SK-N-SH (cell line): ENCODE data around the gene ZMAT2. TPM values are rescaled to one million over a fixed set of nuclear protein-coding genes. Genes with fewer than 3 reads are reported as not detected.
A peak's percentile ranks its signal among the peaks of the same experiment; 100 is the strongest.

Source experiments
- CTCF ChIA-PET: fragments of 300-600, 350-600 bp; formaldehyde crosslinking; extraction: SDS; loops from one replicate; lab custom pipeline; 2021; lab: Yijun Ruan, JAX
- POLR2A ChIA-PET: fragments of 350-600 bp; sonication (Branson Sonifier 250); formaldehyde crosslinking; extraction: SDS; loops from one replicate; lab custom pipeline; 2020; ENCODE audit warnings: antibody characterized with exemption, inconsistent platforms; lab: Yijun Ruan, JAX
- DNase-seq: peaks from one replicate; pipeline ENCODE4 v3.0.0; 2012
- H2AFZ ChIP-seq: fragments of 200-600 bp; sonication (generic); 2 replicates; pipeline ENCODE4 v1.8.1; 2016; ENCODE audit warnings: antibody characterized with exemption, mild to moderate bottlenecking, low read depth
- H3F3A ChIP-seq: fragments of 200-600 bp; sonication (generic); replicated peaks from 2 replicates; pipeline ENCODE3; 2016; ENCODE audit warnings: antibody characterized with exemption, mild to moderate bottlenecking; ENCODE audit not compliant: insufficient read depth
- H3K27ac ChIP-seq, 2 experiments: fragments of 200-500 bp in 1 of 2; fragments of 200-600 bp in 1 of 2; sonication (Bioruptor generic) in 1 of 2; sonication (generic), shearing (Covaris generic) in 1 of 2; 2 replicates each; pipeline versions ENCODE4 v1.5.1 to v1.6.1; 2014 to 2016; ENCODE audit warnings: low read depth in 2 of 2, inconsistent platforms in 1 of 2, low read length in 1 of 2, mild to moderate bottlenecking in 1 of 2, mixed read lengths in 1 of 2
- H3K27me3 ChIP-seq: fragments of 200-600 bp; sonication (generic), shearing (Covaris generic); 2 replicates; pipeline ENCODE4 v1.6.1; 2016; ENCODE audit warnings: mixed run types; ENCODE audit not compliant: insufficient read depth
- H3K36me3 ChIP-seq, 2 experiments: fragments of 200-500 bp in 1 of 2; fragments of 200-600 bp in 1 of 2; sonication (Bioruptor generic) in 1 of 2; sonication (generic) in 1 of 2; replicated peaks in 1 of 2; 2 replicates each; pipeline versions ENCODE3 to v1.5.1; 2014 to 2016; ENCODE audit warnings: low read length in 1 of 2, mild to moderate bottlenecking in 1 of 2; ENCODE audit not compliant: insufficient read depth in 2 of 2, control insufficient read depth in 1 of 2
- H3K4me1 ChIP-seq, 2 experiments: fragments of 200-500 bp in 1 of 2; fragments of 200-600 bp in 1 of 2; sonication (Bioruptor generic) in 1 of 2; sonication (generic), shearing (Covaris generic) in 1 of 2; 2 replicates each; pipeline versions ENCODE4 v1.5.1 to v1.6.1; 2014 to 2016; ENCODE audit warnings: low read depth in 1 of 2, low read length in 1 of 2, mixed run types in 1 of 2; ENCODE audit not compliant: insufficient read depth in 2 of 2, control insufficient read depth in 1 of 2
- H3K4me2 ChIP-seq: fragments of 200-600 bp; sonication (generic), shearing (Covaris generic); 2 replicates; pipeline ENCODE4 v1.6.1; 2017; ENCODE audit warnings: mixed run types
- H3K4me3 ChIP-seq, 2 experiments: fragments of 200-500 bp in 1 of 2; fragments of 200-600 bp in 1 of 2; sonication (Bioruptor generic) in 1 of 2; sonication (generic), shearing (Covaris generic) in 1 of 2; 2 replicates each; pipeline versions ENCODE4 v1.5.1 to v1.8.1; 2014 to 2016; ENCODE audit warnings: low read depth in 2 of 2, inconsistent platforms in 1 of 2, low read length in 1 of 2, mild to moderate bottlenecking in 1 of 2, mixed read lengths in 1 of 2, moderate library complexity in 1 of 2
- H3K79me2 ChIP-seq: fragments of 200-600 bp; sonication (generic); 2 replicates; pipeline ENCODE4 v1.8.1; 2017; ENCODE audit warnings: mild to moderate bottlenecking; ENCODE audit not compliant: insufficient read depth
- H3K9ac ChIP-seq: fragments of 200-600 bp; sonication (generic); 2 replicates; pipeline ENCODE4 v1.6.1; 2017; ENCODE audit warnings: mixed run types
- H3K9me2 ChIP-seq: fragments of 200-600 bp; sonication (generic); 2 replicates; pipeline ENCODE4 v1.6.1; 2017; ENCODE audit warnings: mixed run types
- H3K9me3 ChIP-seq: fragments of 200-600 bp; sonication (generic); 2 replicates; pipeline ENCODE4 v1.6.1; 2017; ENCODE audit warnings: mixed run types, mild to moderate bottlenecking, moderate library complexity
- H4K20me1 ChIP-seq: fragments of 200-600 bp; sonication (generic); 2 replicates; pipeline ENCODE4 v1.6.1; 2017; ENCODE audit warnings: mild to moderate bottlenecking, mixed run types; ENCODE audit not compliant: insufficient read depth
- CHD2 ChIP-seq: fragments of 150-350 bp; IDR thresholded peaks from 2 replicates; pipeline ENCODE4 v1.6.1; 2018; ENCODE audit warnings: low read length; ENCODE audit not compliant: partially characterized antibody
- ELF1 ChIP-seq: IDR thresholded peaks from 2 replicates; pipeline ENCODE4 v1.4.0; 2012
- EP300 ChIP-seq, 2 experiments: IDR thresholded peaks; 2 replicates each; pipeline versions ENCODE4 v1.4.0 to v1.6.1; 2012; ENCODE audit warnings: borderline replicate concordance in 1 of 2, low read depth in 1 of 2, low read length in 1 of 2
- EZH2phosphoT487 ChIP-seq: fragments of 200-600 bp; sonication (generic); IDR thresholded peaks from 2 replicates; pipeline ENCODE4 v1.6.1; 2017; ENCODE audit warnings: low read depth, mixed run types, mild to moderate bottlenecking, antibody characterized with exemption, moderate library complexity, borderline replicate concordance
- FOSL2 ChIP-seq: IDR thresholded peaks from 2 replicates; pipeline ENCODE4 v1.4.0; 2012; ENCODE audit warnings: low read depth, mild to moderate bottlenecking, moderate library complexity, borderline replicate concordance
- FOXJ3 ChIP-seq: sonication (generic); formaldehyde crosslinking; IDR thresholded peaks from 2 replicates; pipeline ENCODE4 v1.5.1; 2020; ENCODE audit warnings: mild to moderate bottlenecking, missing genetic modification reagents
- FOXM1 ChIP-seq: IDR thresholded peaks from 2 replicates; pipeline ENCODE4 v1.4.0; 2012; ENCODE audit warnings: low read depth, mild to moderate bottlenecking
- GABPA ChIP-seq: IDR thresholded peaks from 2 replicates; pipeline ENCODE4 v1.4.0; 2012; ENCODE audit warnings: low read depth, mild to moderate bottlenecking
- GATA2 ChIP-seq: sonication (generic); formaldehyde crosslinking; IDR thresholded peaks from 2 replicates; pipeline ENCODE4 v1.5.0; 2020; ENCODE audit warnings: mild to moderate bottlenecking, missing genetic modification reagents
- JUND ChIP-seq: IDR thresholded peaks from 2 replicates; pipeline ENCODE4 v1.4.0; 2012
- MEF2A ChIP-seq: IDR thresholded peaks from 2 replicates; pipeline ENCODE4 v1.4.0; 2012; ENCODE audit warnings: low read depth, borderline replicate concordance
- MXI1 ChIP-seq: IDR thresholded peaks from 2 replicates; pipeline ENCODE4 v1.6.1; 2012; ENCODE audit warnings: mild to moderate bottlenecking, low read depth, low read length, improper control_type of control experiment
- NFIC ChIP-seq: IDR thresholded peaks from 2 replicates; pipeline ENCODE4 v1.4.0; 2012; ENCODE audit warnings: borderline replicate concordance
- NRF1 ChIP-seq: IDR thresholded peaks from 2 replicates; pipeline ENCODE4 v1.6.1; 2012; ENCODE audit warnings: low read depth, mild to moderate bottlenecking, low read length
- SIN3A ChIP-seq: IDR thresholded peaks from 2 replicates; pipeline ENCODE4 v1.6.1; 2012; ENCODE audit warnings: low read depth, mild to moderate bottlenecking, low read length, moderate library complexity, borderline replicate concordance
- TAF1 ChIP-seq: IDR thresholded peaks from 2 replicates; pipeline ENCODE4 v1.6.1; 2012; ENCODE audit warnings: low read depth, mild to moderate bottlenecking, low read length, moderate library complexity, borderline replicate concordance
- TCF12 ChIP-seq: IDR thresholded peaks from 2 replicates; pipeline ENCODE4 v1.4.0; 2012
- YY1 ChIP-seq: IDR thresholded peaks from 2 replicates; pipeline ENCODE4 v1.4.0; 2012; ENCODE audit warnings: low read depth, mild to moderate bottlenecking
- WGBS: methylation state at CpG from one replicate; pipeline ENCODE4 v1.1.6; 2017; ENCODE audit warnings: low lambda C conversion rate; 5-methylcytosine and 5-hydroxymethylcytosine counted together
- polyA plus RNA-seq, 3 experiments: library from polyadenylated mRNA; depleted of rRNA; stranded (reverse); fragments of >200 nt; gene quantifications; 2 replicates each; pipeline ENCODE4 v1.2.3, GENCODE V29; 2012
- TF ChIP-seq, protein P1 (sequence below): IDR thresholded peaks from 2 replicates; pipeline ENCODE4 v1.4.0; 2012; ENCODE audit warnings: low read depth, borderline replicate concordance
- TF ChIP-seq, protein P2 (sequence below): fragments of 150-350 bp; IDR thresholded peaks from 2 replicates; pipeline ENCODE4 v1.6.1; 2016; ENCODE audit warnings: mild to moderate bottlenecking, low read depth, low read length
- TF ChIP-seq, protein P3 (sequence below): IDR thresholded peaks from 2 replicates; pipeline ENCODE4; 2012
- TF ChIP-seq, protein P4 (sequence below): fragments of 150-350 bp; IDR thresholded peaks from 2 replicates; pipeline ENCODE4 v1.6.1; 2017; ENCODE audit warnings: antibody characterized with exemption, low read length, low read depth, borderline replicate concordance
- TF ChIP-seq, protein P5 (sequence below): IDR thresholded peaks from 2 replicates; pipeline ENCODE4 v1.4.0; 2012; ENCODE audit warnings: low read depth, borderline replicate concordance

Gene ZMAT2
- polyA plus RNA-seq, 1 of the 3 experiments (the other 2 are of a cell fraction) = 30.9 TPM

DNA sequence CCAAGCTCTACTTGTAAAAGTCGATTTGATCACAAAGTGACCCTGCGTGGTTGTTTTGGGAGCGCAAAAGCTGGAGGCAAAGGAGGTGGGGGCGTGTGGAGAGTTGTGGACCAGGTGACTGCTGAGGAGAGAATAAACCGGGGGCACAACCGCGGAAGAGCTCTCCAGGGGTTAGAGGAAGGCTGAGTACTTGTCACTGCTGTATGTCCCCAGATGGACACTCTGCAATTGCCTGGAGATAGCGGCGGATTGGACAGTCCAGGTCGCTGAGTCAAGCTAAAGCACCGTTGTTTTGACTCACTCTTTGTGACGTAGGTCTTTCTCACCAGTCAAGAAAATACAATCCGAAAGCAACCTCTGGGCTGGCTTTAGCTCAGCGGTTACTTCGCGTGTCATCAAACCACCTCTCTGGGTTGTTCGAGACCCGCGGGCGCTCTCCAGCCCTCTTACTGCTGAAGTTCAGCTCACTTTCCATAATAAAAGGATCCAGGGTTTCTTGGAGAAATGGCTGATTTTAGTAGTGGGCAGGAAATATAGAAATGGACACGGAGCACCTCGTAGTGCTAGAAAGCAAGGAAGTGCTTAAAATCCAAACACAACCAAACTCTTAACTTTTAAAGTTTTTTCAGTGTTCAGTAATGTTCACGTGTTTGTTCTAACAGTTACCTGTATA, 25.7 kb downstream of the ZMAT2 start:
- no peaks in the 10 kb centered on the region; a peak in 1 of 4 replicates for H3K4me1 ChIP-seq
- ChIA-PET POLR2A (interaction anchor here (0.6 to 1.3 kb wide), 4 partner anchors 26 to 696 kb away, joined by 3 to 6 read pairs (median 3); partner anchors contain the start of genes IK, NDUFA2 and ZMAT2), CTCF (interaction anchor here (0.6 to 1.7 kb wide), 4 partner anchors 353 to 893 kb away, joined by 3 to 6 read pairs (median 4); partner anchors contain the start of genes DIAPH1 and HBEGF)
- H3K9ac ChIP-seq = no peak overlapping the region
- no peaks in the 10 kb centered on the region for H3K36me3 ChIP-seq
- no peaks in the 10 kb centered on the region; the same call in 1 of the 2 replicates for H3K9me3 ChIP-seq
- H4K20me1 ChIP-seq = no peaks in the 10 kb centered on the region
- no peaks in the 10 kb centered on the region for H3K9me2 ChIP-seq
- H2AFZ ChIP-seq = peak overlapping the region; percentile 74; the same call in 1 of the 2 replicates
- no peaks in the 10 kb centered on the region for H3K27me3 ChIP-seq
- H3K27ac ChIP-seq = peak overlapping the region in 1 of 2 experiments; percentile 26; a peak in 1 of 4 replicates
- H3K4me2 ChIP-seq = peak overlapping the region; percentile 76
- 7% methylated on average over 23 of the region's 23 CpGs for WGBS
- DNase-seq = peak; percentile 62
- peak overlapping the region; percentile 52 to 56 for H3K4me3 ChIP-seq
- no peaks in the 10 kb centered on the region for H3K79me2 ChIP-seq
- H3F3A ChIP-seq = peaks cover 10% of the 10 kb centered on the region
- 0 out of 2 replicates have a peak, but pooled peaks have one; percentile 22 for TF ChIP-seq MXI1
- no peak for TF ChIP-seq CHD2
- peak; percentile 46; the same call in 1 of the 2 replicates for TF ChIP-seq JUND
- TF ChIP-seq FOXJ3 (CRISPR knock-in tag) = no peak
- TF ChIP-seq, protein P1, sequence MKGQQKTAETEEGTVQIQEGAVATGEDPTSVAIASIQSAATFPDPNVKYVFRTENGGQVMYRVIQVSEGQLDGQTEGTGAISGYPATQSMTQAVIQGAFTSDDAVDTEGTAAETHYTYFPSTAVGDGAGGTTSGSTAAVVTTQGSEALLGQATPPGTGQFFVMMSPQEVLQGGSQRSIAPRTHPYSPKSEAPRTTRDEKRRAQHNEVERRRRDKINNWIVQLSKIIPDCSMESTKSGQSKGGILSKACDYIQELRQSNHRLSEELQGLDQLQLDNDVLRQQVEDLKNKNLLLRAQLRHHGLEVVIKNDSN = no peak
- no peak for TF ChIP-seq MEF2A
- TF ChIP-seq, protein P2, sequence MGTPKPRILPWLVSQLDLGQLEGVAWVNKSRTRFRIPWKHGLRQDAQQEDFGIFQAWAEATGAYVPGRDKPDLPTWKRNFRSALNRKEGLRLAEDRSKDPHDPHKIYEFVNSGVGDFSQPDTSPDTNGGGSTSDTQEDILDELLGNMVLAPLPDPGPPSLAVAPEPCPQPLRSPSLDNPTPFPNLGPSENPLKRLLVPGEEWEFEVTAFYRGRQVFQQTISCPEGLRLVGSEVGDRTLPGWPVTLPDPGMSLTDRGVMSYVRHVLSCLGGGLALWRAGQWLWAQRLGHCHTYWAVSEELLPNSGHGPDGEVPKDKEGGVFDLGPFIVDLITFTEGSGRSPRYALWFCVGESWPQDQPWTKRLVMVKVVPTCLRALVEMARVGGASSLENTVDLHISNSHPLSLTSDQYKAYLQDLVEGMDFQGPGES = no peak
- TF ChIP-seq EZH2phosphoT487 = no peak
- TF ChIP-seq, protein P3, sequence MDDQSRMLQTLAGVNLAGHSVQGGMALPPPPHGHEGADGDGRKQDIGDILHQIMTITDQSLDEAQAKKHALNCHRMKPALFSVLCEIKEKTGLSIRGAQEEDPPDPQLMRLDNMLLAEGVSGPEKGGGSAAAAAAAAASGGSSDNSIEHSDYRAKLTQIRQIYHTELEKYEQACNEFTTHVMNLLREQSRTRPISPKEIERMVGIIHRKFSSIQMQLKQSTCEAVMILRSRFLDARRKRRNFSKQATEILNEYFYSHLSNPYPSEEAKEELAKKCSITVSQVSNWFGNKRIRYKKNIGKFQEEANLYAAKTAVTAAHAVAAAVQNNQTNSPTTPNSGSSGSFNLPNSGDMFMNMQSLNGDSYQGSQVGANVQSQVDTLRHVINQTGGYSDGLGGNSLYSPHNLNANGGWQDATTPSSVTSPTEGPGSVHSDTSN = no peak; the same call in 1 of the 2 replicates
- peak; percentile 19; the same call in 1 of the 2 replicates for TF ChIP-seq TCF12
- TF ChIP-seq, protein P4, sequence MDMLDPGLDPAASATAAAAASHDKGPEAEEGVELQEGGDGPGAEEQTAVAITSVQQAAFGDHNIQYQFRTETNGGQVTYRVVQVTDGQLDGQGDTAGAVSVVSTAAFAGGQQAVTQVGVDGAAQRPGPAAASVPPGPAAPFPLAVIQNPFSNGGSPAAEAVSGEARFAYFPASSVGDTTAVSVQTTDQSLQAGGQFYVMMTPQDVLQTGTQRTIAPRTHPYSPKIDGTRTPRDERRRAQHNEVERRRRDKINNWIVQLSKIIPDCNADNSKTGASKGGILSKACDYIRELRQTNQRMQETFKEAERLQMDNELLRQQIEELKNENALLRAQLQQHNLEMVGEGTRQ = no peak
- no peak for TF ChIP-seq ELF1
- 0 out of 2 replicates have a peak, but pooled peaks have one; percentile 39 for TF ChIP-seq GABPA
- TF ChIP-seq NRF1 = no peak
- no peak for TF ChIP-seq EP300 (IDR thresholded peaks at IDR 0.05; ENCODE audit: borderline replicate concordance in 1 of 2, low read depth in 1 of 2, low read length in 1 of 2)
- peak; percentile 51; the same call in 1 of the 2 replicates for TF ChIP-seq TAF1
- TF ChIP-seq NFIC = no peak; the same call in 1 of the 2 replicates
- TF ChIP-seq, protein P5, sequence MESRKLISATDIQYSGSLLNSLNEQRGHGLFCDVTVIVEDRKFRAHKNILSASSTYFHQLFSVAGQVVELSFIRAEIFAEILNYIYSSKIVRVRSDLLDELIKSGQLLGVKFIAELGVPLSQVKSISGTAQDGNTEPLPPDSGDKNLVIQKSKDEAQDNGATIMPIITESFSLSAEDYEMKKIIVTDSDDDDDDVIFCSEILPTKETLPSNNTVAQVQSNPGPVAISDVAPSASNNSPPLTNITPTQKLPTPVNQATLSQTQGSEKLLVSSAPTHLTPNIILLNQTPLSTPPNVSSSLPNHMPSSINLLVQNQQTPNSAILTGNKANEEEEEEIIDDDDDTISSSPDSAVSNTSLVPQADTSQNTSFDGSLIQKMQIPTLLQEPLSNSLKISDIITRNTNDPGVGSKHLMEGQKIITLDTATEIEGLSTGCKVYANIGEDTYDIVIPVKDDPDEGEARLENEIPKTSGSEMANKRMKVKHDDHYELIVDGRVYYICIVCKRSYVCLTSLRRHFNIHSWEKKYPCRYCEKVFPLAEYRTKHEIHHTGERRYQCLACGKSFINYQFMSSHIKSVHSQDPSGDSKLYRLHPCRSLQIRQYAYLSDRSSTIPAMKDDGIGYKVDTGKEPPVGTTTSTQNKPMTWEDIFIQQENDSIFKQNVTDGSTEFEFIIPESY = no peak
- peak; percentile 90 for TF ChIP-seq FOSL2
- TF ChIP-seq FOXM1 = no peak
- no peak for TF ChIP-seq GATA2 (CRISPR knock-in tag)
- no peak; the same call in 1 of the 2 replicates for TF ChIP-seq SIN3A
- TF ChIP-seq YY1 = peak; percentile 61; the same call in 1 of the 2 replicates
